Esophagus squamous epithelium (tissue), 5 donors: ENCODE measurements around the gene FRMD4A. TPM values are rescaled to one million over a fixed set of nuclear protein-coding genes. Genes with fewer than 3 reads are reported as not detected.

Experiments
- DNase-seq: peaks from one replicate; lab custom pipeline; 2025; lab: John Stamatoyannopoulos, UW
- H3K27ac ChIP-seq, 4 donors: fragments of 200-600 bp; sonication (generic); one replicate each; pipeline ENCODE4 v1.5.1; 2016 to 2019; ENCODE audit warnings: mild to moderate bottlenecking in 1 of 4
- H3K27me3 ChIP-seq, 4 donors: fragments of 200-600 bp; sonication (generic); 1 replicate in 3 of 4; 2 replicates in 1 of 4; pipeline versions ENCODE4 v1.5.1 to v1.6.0; 2017 to 2021; ENCODE audit warnings: antibody characterized with exemption in 1 of 4
- H3K36me3 ChIP-seq, 3 donors: fragments of 200-600 bp; sonication (generic); one replicate each; pipeline ENCODE4 v1.5.1; 2016 to 2019
- H3K4me1 ChIP-seq, 3 donors: fragments of 200-600 bp; sonication (generic); one replicate each; pipeline ENCODE4 v1.5.1; 2017 to 2019
- H3K4me3 ChIP-seq, 4 donors: fragments of 200-600 bp; sonication (generic); 1 replicate in 3 of 4; 2 replicates in 1 of 4; pipeline ENCODE4 v1.5.1; 2016 to 2019; ENCODE audit warnings: mild to moderate bottlenecking in 2 of 4, moderate library complexity in 1 of 4
- H3K9me3 ChIP-seq, 3 donors: fragments of 200-600 bp; sonication (generic); one replicate each; pipeline ENCODE4 v1.5.1; 2016 to 2019
- POLR2A ChIP-seq, 4 donors: fragments of 450-650 bp; IDR thresholded peaks; one replicate each; pipeline ENCODE4 v1.6.1; 2017; ENCODE audit warnings: antibody characterized with exemption in 4 of 4, mild to moderate bottlenecking in 4 of 4, moderate library complexity in 3 of 4
- WGBS, 2 donors: methylation state at CpG; one replicate each; pipeline ENCODE4 v1.1.5; 2018; 5-methylcytosine and 5-hydroxymethylcytosine counted together
- intact Hi-C: fragments of 100-400 bp; cut with DNase I; formaldehyde crosslinking; loops from one replicate; pipeline ENCODE4 v1.15.0; 2022
- total RNA-seq, 4 donors: library from RNA; depleted of rRNA; stranded (reverse); fragments of >200 nt; gene quantifications; one replicate each; pipeline ENCODE4 v1.1.0, GENCODE V29; 2016
- TF ChIP-seq, protein P1 (sequence below), 6 experiments: fragments of 450-650 bp in 4 of 6; fragments of 200-600 bp in 2 of 6; sonication (generic) in 2 of 6; IDR thresholded peaks; one replicate each; pipeline ENCODE4 v1.5.1; 2016 to 2019; ENCODE audit warnings: antibody characterized with exemption in 6 of 6, mild to moderate bottlenecking in 4 of 6, moderate library complexity in 4 of 6
- donor health status: DM: yes; HTN: yes; CAD: no.

The FRMD4A gene
- total RNA-seq, 4 donors from 2014 or later, result 7.3 to 15.3 (median 8.6) TPM

DNA sequence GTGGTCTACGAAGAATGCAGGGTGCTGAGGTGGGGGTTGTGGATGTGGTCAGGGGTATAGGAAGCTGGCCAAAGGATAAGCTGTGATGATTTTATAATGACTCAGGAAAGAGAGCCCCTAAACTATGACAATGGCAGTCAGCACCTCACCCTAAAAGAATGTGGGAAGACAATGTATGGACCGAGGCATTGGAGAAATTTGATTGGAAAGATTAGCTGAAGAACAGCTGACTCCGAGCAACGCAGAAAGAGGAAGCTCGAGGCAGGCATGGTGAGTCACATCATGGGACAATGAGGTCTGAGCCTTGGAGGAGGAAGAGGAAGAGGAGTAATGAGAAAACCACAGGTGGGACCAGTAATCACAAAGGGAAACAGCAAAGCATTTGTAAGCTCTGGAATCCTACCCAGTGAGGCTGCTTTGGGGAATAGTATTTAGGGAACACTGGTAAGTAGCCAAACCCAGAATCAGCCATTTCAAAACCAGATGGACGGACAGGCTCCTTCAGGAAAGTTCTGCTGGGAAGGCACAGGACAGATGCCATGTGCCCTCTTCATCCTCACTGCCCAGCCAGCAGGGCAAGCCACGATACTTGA is 448.5 kb downstream of the FRMD4A start:
- Histone ChIP-seq H3K4me1 (peaks cover 2 to 33% (median 15%) of the 10 kb centered on the region in 3 donors), H3K36me3 (no peaks in the 10 kb centered on the region), H3K27ac (peak overlapping the region in 3 of 4 donors; percentile 42 to 75 (median 55)), H3K4me3 (no peak overlapping the region), H3K27me3 (no peaks in the 10 kb centered on the region), H3K9me3 (no peaks in the 10 kb centered on the region)
- no peak for TF ChIP-seq POLR2A (IDR thresholded peaks at IDR 0.05)
- TF ChIP-seq, protein P1, sequence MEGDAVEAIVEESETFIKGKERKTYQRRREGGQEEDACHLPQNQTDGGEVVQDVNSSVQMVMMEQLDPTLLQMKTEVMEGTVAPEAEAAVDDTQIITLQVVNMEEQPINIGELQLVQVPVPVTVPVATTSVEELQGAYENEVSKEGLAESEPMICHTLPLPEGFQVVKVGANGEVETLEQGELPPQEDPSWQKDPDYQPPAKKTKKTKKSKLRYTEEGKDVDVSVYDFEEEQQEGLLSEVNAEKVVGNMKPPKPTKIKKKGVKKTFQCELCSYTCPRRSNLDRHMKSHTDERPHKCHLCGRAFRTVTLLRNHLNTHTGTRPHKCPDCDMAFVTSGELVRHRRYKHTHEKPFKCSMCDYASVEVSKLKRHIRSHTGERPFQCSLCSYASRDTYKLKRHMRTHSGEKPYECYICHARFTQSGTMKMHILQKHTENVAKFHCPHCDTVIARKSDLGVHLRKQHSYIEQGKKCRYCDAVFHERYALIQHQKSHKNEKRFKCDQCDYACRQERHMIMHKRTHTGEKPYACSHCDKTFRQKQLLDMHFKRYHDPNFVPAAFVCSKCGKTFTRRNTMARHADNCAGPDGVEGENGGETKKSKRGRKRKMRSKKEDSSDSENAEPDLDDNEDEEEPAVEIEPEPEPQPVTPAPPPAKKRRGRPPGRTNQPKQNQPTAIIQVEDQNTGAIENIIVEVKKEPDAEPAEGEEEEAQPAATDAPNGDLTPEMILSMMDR (IDR thresholded peaks at IDR 0.05), result no peak
- DNase-seq, result no peak
- WGBS, 2 donors, result 22 to 30% methylated on average over 7 of the region's 7 CpGs
- intact Hi-C loops, result no loop called here

DNA sequence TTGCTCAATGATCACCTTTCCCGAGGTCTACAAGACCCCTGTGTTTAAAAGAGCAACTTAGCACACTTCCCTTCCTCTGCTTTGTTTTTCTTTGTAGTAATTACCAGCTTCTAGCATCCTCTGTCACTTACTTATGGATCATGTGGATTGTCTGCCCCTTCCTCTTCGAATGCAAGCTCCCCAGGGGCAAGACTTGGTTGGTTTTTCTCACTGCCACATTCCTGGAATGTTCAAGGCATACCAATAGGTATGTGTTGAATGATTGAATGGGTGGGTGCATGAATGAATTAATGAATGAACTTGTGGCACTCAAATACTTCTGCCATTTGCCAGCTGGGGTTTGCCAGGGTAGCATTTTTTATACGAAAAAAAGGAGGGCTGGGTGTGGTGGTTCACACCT is 450.0 kb downstream of the FRMD4A start:
- Histone ChIP-seq H3K36me3 (no peaks in the 10 kb centered on the region), H3K4me1 (peaks cover 5 to 36% (median 15%) of the 10 kb centered on the region in 3 donors), H3K27ac (peak overlapping the region in 1 of 4 donors; percentile 5), H3K9me3 (no peaks in the 10 kb centered on the region), H3K27me3 (no peaks in the 10 kb centered on the region), H3K4me3 (no peak overlapping the region)
- intact Hi-C loops, result no loop called here
- WGBS, 2 donors, result 65 to 69% methylated on average over 3 of the region's 3 CpGs
- TF ChIP-seq, protein P1 (IDR thresholded peaks at IDR 0.05), result no peak
- TF ChIP-seq POLR2A (IDR thresholded peaks at IDR 0.05), result no peak
- no peak for DNase-seq

DNA sequence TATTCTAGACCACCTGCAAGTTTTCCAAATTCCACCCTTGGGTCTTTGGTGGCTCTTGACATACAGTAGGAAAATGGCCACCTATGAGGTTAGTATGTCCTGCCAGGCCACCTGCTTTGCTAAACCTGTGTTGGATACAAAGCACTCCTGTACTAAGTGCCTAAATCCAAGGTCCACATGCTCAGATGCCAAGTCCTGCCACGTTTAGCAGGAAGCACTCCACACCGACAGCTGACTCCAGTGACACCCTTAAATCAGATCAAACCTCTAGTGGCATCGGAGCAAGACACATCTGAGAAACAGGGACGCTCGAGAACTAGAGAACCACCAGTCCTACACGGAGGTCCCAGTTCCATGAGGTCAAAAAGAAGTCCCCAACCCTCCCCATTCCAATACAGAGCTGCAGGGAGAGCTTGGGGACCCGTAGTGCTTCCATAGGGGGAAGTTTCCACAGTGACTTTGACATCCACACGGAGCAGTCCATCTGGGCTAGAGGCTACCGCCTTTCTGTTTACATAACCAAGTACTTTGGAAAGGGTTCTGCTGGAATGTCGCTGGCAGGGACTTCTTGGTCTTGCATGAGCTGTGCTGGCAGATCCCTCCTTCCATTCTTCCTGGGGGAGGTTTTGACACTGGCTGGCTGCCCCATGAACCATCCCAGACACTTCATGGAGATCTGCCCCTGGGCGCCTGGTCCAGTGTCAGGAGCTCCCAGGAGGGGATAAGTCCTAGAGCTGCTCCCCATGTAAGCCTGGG is 453.4 kb downstream of the FRMD4A start:
- no peak overlapping the region for H3K4me3 ChIP-seq
- H3K27ac ChIP-seq, result peak overlapping the region in 3 of 4 donors; percentile 30 to 79 (median 74)
- intact Hi-C loops, result no loop called here
- no peaks in the 10 kb centered on the region for H3K9me3 ChIP-seq
- DNase-seq, result no peak
- TF ChIP-seq, protein P1 (IDR thresholded peaks at IDR 0.05), result no peak
- TF ChIP-seq POLR2A (IDR thresholded peaks at IDR 0.05), result no peak
- H3K27me3 ChIP-seq, result no peaks in the 10 kb centered on the region
- 33 to 58% methylated on average over 3 to 7 of the region's 11 CpGs for WGBS, 2 donors
- H3K4me1 ChIP-seq, result peaks cover 5 to 22% (median 12%) of the 10 kb centered on the region in 3 donors
- H3K36me3 ChIP-seq, result no peaks in the 10 kb centered on the region

DNA sequence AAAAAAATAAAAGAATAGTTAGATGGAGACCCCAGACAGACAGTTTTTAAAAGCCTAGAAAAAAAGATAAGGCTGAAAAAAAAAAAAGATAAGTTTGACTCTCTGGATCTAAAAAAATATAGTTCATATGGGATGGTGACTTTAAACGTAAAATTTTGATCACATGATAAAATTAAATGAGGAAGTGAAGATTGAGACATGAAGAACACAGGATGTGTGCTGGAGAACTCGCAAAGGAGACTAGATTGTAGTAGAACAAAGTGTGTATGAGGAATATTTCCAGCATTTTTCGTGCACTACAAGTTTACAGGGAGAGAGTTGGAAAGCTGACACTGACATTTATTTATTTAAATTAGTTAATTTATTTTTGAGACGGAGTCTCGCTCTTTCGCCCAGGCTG is 457.5 kb downstream of the FRMD4A start:
- Histone ChIP-seq H3K36me3 (no peaks in the 10 kb centered on the region), H3K27me3 (no peaks in the 10 kb centered on the region), H3K27ac (peak overlapping the region in 2 of 4 donors; percentile 50 to 67), H3K4me1 (peaks cover 5 to 13% (median 6%) of the 10 kb centered on the region in 3 donors), H3K9me3 (no peaks in the 10 kb centered on the region), H3K4me3 (no peak overlapping the region)
- TF ChIP-seq, protein P1 (IDR thresholded peaks at IDR 0.05), result no peak
- TF ChIP-seq POLR2A (IDR thresholded peaks at IDR 0.05), result no peak
- WGBS, 2 donors, result 55 to 58% methylated on average over 6 of the region's 6 CpGs
- intact Hi-C loops, result no loop called here
- no peak for DNase-seq

DNA sequence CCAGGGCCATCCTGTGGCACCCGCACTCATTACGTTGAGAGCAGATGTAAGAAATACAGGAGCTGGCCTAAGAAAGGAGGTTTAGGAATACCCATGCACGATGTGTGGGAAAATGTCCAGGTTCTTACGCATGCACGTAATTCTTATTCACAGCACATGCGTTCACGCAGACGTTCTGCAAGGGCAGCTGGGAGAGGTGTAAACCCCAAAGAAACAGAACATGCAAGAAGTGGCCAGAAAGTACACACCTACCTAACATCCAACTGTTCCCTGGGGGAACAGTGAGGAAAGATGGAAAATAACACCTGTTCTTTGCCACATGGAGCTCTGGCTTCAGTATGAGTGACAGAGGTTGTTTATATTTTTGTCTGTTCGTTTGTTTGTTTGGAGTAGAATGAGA is 458.3 kb downstream of the FRMD4A start:
- intact Hi-C loops, result no loop called here
- TF ChIP-seq, protein P1 (IDR thresholded peaks at IDR 0.05), result no peak
- TF ChIP-seq POLR2A (IDR thresholded peaks at IDR 0.05), result no peak
- Histone ChIP-seq H3K4me1 (peaks cover under 1 to 5% (median 4%) of the 10 kb centered on the region in 3 donors), H3K9me3 (no peaks in the 10 kb centered on the region), H3K27ac (no peak overlapping the region), H3K27me3 (no peaks in the 10 kb centered on the region), H3K36me3 (no peaks in the 10 kb centered on the region), H3K4me3 (no peak overlapping the region)
- WGBS, 2 donors, result 83 to 85% methylated on average over 9 of the region's 9 CpGs
- no peak for DNase-seq
